Ovary (tissue), 9 donors: ENCODE measurements around the gene GTF3C4. TPM values are rescaled to one million over a fixed set of nuclear protein-coding genes. Genes with fewer than 3 reads are reported as not detected.

Experiments used
- DNase-seq, 5 donors: peaks; one replicate each; pipeline ENCODE4 v3.0.0-alpha.2; 2019 to 2020
- H3K27ac ChIP-seq, 2 donors: fragments of 200-600 bp; one replicate each; pipeline versions ENCODE4 v1.5.1 to v1.8.0; 2019 to 2022
- H3K27me3 ChIP-seq: fragments of 200-600 bp; one replicate; pipeline ENCODE4 v1.8.0; 2022
- H3K36me3 ChIP-seq: fragments of 200-600 bp; sonication (generic); one replicate; pipeline ENCODE4 v1.5.1; 2019
- H3K4me1 ChIP-seq: one replicate; pipeline ENCODE4 v1.8.1; 2013; ENCODE audit warnings: mild to moderate bottlenecking, moderate library complexity; ENCODE audit not compliant: insufficient read depth
- H3K4me3 ChIP-seq: fragments of 200-600 bp; sonication (generic); one replicate; pipeline ENCODE4 v1.5.1; 2017
- H3K9me3 ChIP-seq, 2 donors: fragments of 200-600 bp in 1 of 2; sonication (generic) in 1 of 2; one replicate each; pipeline versions ENCODE4 v1.5.1 to v1.8.1; 2013 to 2019; ENCODE audit warnings: mild to moderate bottlenecking in 1 of 2, moderate library complexity in 1 of 2
- CTCF ChIP-seq, 3 donors: fragments of 450-650 bp in 2 of 3; fragments of 200-600 bp in 1 of 3; IDR thresholded peaks; one replicate each; pipeline versions ENCODE4 v1.5.1 to v1.8.0; 2016 to 2022; ENCODE audit warnings: antibody characterized with exemption in 3 of 3, mild to moderate bottlenecking in 1 of 3
- EP300 ChIP-seq: sonication (generic); formaldehyde crosslinking; IDR thresholded peaks from one replicate; pipeline ENCODE4 v1.6.1; 2017; ENCODE audit warnings: antibody characterized with exemption
- POLR2A ChIP-seq: fragments of 450-650 bp; IDR thresholded peaks from one replicate; pipeline ENCODE4 v1.6.1; 2017; ENCODE audit warnings: antibody characterized with exemption, mild to moderate bottlenecking, moderate library complexity
- WGBS, 3 donors: extraction: QIAGEN DNeasy Blood & Tissue Kit in 1 of 3; methylation state at CpG; one replicate each; pipeline versions ENCODE4 v1.1.5 to v1.1.7; 2013 to 2017; 5-methylcytosine and 5-hydroxymethylcytosine counted together
- intact Hi-C, 4 donors: fragments of 100-400 bp; cut with DNase I; formaldehyde crosslinking; loops; one replicate each; pipeline versions ENCODE4 v1.11.0 to v1.15.1; 2022 to 2023
- polyA plus RNA-seq, 2 donors: library from polyadenylated mRNA; stranded (reverse); fragments of 200-250 nt in 1 of 2; fragments of 350-450 nt in 1 of 2; fragmentation: Illumina TruSeq in 1 of 2; extraction: RNeasy Lipid Tissue Mini Kit (QIAGEN cat#74804) in 1 of 2; gene quantifications; one replicate each; pipeline ENCODE4 v1.2.3, GENCODE V29; 2013 to 2014
- total RNA-seq, 7 donors: library from RNA; depleted of rRNA in 2 of 7; stranded (reverse); fragments of >200 nt in 2 of 7; fragmentation: NEBNext Ultra II Directional in 3 of 7; extraction: Animal tissue kit (Norgen Biotek cat#: 25700) in 3 of 7; gene quantifications; one replicate each; pipeline versions ENCODE4 v1.1.0 to v1.2.4, GENCODE V29; 2016 to 2023
- donor health status: DM: no; HTN: no; CAD: no; lungs with moderate emphysema.
- donor health status: DM: no; HTN: no; CAD: no.
- donor health status: Bipolar disorder and iron deficiency.
- donor health status: DM: yes; HTN: yes; CAD: no.
- donor health status: DM: no; HTN: no; CAD: no.
- donor health status: DM: yes; HTN: yes; CAD: no.

GTF3C4 gene
- total and polyA plus RNA-seq, 9 donors = 7.0 to 19.4 (median 15.5) TPM

- 95 to 98% (median 97%) methylated on average over 13 of the region's 13 CpGs for WGBS, 3 donors
- Histone ChIP-seq H3K4me3 (no peak overlapping the region), H3K36me3 (no peaks in the 10 kb centered on the region), H3K9me3 (no peaks in the 10 kb centered on the region), H3K27me3 (no peaks in the 10 kb centered on the region), H3K4me1 (no peaks in the 10 kb centered on the region), H3K27ac (no peak overlapping the region)
- intact Hi-C loops = no loop called here
- TF ChIP-seq POLR2A (no peak), EP300 (no peak), CTCF (IDR thresholded peaks at IDR 0.05) (no peak)
- peak in 1 of 5 donors; percentile 15 for DNase-seq
Measured at GRCh38 chr9:132725306-132725705, 55.0 kb downstream of the GTF3C4 start.

GRCh38 chr9:132726576-132727130, 56.4 kb downstream of the GTF3C4 start:
- 80 to 94% (median 85%) methylated on average over 8 of the region's 8 CpGs for WGBS, 3 donors
- DNase-seq = peak in 1 of 5 donors; percentile 1

GRCh38 chr9:132728071-132728470, 57.8 kb downstream of the GTF3C4 start:
- Histone ChIP-seq H3K27me3 (no peaks in the 10 kb centered on the region), H3K4me1 (peaks cover 2% of the 10 kb centered on the region), H3K4me3 (no peak overlapping the region), H3K9me3 (no peaks in the 10 kb centered on the region), H3K27ac (no peak overlapping the region), H3K36me3 (no peaks in the 10 kb centered on the region)
- no peak for TF ChIP-seq POLR2A
- TF ChIP-seq CTCF (IDR thresholded peaks at IDR 0.05) = no peak
- TF ChIP-seq EP300 = no peak
- intact Hi-C loops = no loop called here
- 84 to 98% (median 92%) methylated on average over 5 of the region's 5 CpGs for WGBS, 3 donors
- DNase-seq = no peak

More at GRCh38 chr9:132726576-132727130, 56.4 kb downstream of the GTF3C4 start:
- Histone ChIP-seq H3K36me3 (no peaks in the 10 kb centered on the region), H3K27ac (no peak overlapping the region), H3K9me3 (no peaks in the 10 kb centered on the region), H3K4me1 (no peaks in the 10 kb centered on the region), H3K4me3 (no peak overlapping the region), H3K27me3 (no peaks in the 10 kb centered on the region)
- intact Hi-C loops = no loop called here
- TF ChIP-seq EP300 = no peak

GRCh38 chr9:132728497-132728896, 58.2 kb downstream of the GTF3C4 start:
- Histone ChIP-seq H3K9me3 (no peaks in the 10 kb centered on the region), H3K27ac (no peak overlapping the region), H3K4me1 (peaks cover 2% of the 10 kb centered on the region), H3K36me3 (no peaks in the 10 kb centered on the region), H3K27me3 (no peaks in the 10 kb centered on the region), H3K4me3 (no peak overlapping the region)
- TF ChIP-seq EP300 (no peak), POLR2A (no peak), CTCF (IDR thresholded peaks at IDR 0.05) (no peak)
- intact Hi-C loops = no loop called here
- WGBS, 3 donors = 72 to 83% (median 75%) methylated on average over 2 of the region's 2 CpGs
- DNase-seq = no peak

GRCh38 chr9:132729235-132729890, 59.1 kb downstream of the GTF3C4 start:
- DNase-seq = no peak
- Histone ChIP-seq H3K27me3 (no peaks in the 10 kb centered on the region), H3K9me3 (no peaks in the 10 kb centered on the region), H3K4me1 (peaks cover 2% of the 10 kb centered on the region), H3K4me3 (no peak overlapping the region), H3K27ac (no peak overlapping the region), H3K36me3 (no peaks in the 10 kb centered on the region)
- TF ChIP-seq POLR2A = no peak
- no peak for TF ChIP-seq CTCF (IDR thresholded peaks at IDR 0.05)
- TF ChIP-seq EP300 = no peak
- intact Hi-C loops = no loop called here
- 58 to 66% (median 65%) methylated on average over 5 of the region's 5 CpGs for WGBS, 3 donors
